Activated CD4-positive, alpha-beta T cell treated with anti-CD3 and anti-CD28 coated beads, Interleukin-2, Interleukin-4, amounts not matched to agents 100 ng/mL and 50 ng/mL, durations not matched to agents 16 hours and 8 hours (primary cell): ENCODE results near the gene TSPAN9.

Source experiments
- DNase-seq: peaks from one replicate; pipeline ENCODE4 v3.0.0-alpha.2; 2020; ENCODE audit warnings: low spot score

Gene TSPAN9

GRCh38 chr12:3207175-3207574 lies 130.0 kb downstream of the TSPAN9 start:
- no peak for DNase-seq

DNA sequence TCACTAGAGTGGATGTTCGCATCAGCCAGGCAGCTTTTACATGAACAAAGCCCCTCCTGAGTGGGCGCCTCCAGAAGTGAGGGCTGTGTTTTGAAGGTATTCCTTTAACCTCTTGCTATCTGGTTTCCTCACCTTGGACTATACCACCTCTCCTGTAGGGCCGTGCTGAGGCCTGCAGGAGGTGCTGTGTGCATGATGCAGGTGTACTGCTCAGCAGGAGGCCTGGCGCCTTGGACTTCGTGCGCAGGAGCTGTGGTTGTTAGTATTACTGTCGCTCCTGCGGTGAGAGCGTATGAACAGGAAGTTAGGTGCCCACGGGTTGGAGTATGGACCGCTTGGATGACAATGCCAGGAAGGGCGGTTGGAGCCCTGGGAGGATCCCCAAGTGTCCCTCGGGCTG lies 130.7 kb downstream of the TSPAN9 start:
- DNase-seq, result no peak

GRCh38 chr12:3213188-3213587 lies 136.0 kb downstream of the TSPAN9 start:
- no peak for DNase-seq

DNA sequence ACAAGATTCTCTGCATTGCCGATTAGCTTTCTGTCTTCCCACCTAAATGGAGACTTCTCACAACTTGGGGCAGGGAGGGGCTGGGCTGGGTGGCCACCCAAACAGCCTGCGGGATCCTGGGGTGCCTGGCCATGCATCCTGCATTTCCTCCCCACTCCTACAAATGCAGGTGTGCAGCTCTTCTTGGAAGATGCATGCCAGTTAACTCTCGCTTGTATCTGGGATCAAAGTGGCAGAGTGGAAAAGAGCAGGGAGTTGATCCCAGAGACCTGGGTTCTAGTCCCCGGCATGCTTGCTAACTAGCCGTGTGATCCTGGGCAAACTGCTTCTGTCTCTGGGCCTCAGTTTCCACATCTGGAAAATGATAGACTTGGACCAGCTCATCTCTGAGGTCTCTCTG lies 136.6 kb downstream of the TSPAN9 start:
- no peak for DNase-seq

- DNase-seq, result no peak
Observed at GRCh38 chr12:3214526-3215365, 137.6 kb downstream of the TSPAN9 start.

GRCh38 chr12:3215410-3215975 lies 138.3 kb downstream of the TSPAN9 start:
- DNase-seq, result no peak

GRCh38 chr12:3216097-3216496 lies 138.9 kb downstream of the TSPAN9 start:
- DNase-seq, result no peak

DNA sequence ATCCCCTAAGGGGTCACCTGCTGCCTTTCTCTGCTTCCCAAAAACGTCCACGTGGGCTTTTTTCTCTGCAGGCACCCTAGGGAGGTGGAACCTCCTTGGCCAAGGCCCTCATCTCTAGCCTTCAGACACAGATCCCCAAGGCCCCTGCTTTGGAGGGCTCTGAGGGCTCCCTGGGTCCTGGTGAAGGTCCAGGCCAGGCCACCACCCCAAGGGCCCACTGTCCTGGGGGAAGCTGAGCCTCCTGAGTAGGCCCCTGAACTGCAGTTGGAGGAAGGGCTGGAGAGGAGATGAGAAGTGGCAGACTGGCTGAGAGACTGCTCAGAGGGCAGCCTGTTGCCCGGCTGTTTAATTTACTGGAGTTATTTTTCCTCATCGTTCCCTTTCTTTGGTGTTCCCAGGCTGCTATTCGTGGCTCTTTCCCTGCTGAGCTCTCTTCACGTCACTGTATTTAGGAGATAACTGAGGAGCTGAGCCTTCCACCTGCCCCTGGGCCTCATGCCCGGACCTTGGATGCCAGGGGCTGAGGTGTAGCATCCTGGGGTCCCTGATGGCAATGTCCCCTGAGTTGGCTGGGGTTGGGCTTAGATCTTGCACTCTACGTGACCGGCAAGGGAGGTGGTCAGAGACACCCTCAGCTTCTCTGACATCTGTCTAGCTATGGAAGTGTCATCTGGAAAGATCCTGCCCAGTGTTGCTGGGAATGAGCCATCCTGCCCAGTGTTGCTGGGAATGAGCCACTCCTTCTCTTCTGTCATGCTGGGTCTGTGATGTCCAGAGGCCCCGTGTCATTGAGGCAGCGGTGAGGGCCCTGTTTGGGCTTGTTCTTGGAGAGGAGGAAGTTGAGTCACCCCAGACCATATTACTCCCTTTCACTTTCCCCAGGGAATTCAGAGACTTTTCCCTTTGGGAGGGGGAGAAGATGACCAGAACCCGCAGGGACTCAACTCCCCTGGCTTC lies 139.8 kb downstream of the TSPAN9 start:
- DNase-seq, result no peak

DNA sequence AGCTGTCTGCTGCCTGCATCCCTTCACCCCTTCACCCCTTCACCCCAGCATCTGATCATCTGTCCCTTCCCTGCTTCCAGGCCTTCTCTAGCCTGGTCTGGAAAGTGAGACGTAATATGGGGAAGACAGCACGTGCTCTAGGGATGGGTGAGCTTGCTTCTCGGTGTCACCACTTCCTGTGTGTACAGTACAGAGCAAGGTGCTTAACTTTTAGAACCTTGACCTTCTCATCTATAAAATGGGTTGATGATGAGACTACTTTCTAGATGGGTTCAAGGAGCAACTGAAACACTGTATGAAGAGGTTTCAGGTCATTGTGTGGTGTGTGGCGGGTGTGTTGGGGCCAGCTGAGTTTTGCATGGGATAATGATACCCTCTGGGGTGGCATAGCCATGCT lies 140.5 kb downstream of the TSPAN9 start:
- no peak for DNase-seq

DNA sequence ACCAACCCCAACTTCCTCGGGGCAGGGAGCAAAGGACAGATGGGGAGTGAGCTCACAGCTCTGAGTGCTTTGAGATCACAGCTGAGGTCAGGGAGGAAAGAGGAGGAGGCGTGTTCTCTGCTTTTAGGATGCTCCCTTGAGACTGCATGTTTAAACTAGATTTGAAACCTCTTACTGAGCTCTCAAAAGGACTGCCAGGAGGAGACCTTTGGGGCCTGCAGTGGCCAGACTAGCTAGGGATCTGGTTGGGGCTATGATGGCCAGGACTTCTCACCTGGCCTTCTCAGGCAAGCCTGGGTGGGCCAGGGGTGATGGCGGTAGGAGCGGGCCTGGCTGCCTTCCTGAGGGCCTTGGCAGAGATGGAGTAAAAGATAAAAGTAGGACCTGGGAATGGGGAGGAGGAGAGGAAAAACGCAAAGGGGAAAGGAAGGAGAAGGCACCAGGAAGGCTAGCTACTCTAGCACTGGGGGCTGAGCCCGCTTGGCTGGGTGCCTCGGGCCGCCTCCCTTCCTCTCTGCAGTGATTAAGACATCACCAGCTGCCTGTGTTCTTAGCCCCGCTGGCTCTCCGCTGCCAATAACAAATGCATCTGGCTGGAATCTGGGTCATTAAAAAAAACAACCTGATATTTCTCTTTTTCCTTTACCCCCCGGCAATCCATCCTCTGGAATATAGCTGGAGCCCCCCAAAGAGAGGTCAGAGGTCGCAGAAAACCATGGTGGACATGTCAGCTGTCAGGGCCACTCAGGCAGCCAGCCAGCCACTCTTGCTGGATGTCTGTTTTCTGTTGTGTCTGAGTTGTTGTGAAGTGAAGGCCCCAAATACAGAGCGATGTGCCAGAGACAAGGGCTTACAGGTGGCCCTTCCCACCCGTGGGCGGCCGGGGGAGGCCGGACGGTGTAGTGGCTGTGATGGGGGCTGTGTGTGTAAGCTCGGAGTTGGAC lies 141.3 kb downstream of the TSPAN9 start:
- DNase-seq, result no peak

- DNase-seq, result no peak
Observed at GRCh38 chr12:3219233-3219632, 142.1 kb downstream of the TSPAN9 start.

DNA sequence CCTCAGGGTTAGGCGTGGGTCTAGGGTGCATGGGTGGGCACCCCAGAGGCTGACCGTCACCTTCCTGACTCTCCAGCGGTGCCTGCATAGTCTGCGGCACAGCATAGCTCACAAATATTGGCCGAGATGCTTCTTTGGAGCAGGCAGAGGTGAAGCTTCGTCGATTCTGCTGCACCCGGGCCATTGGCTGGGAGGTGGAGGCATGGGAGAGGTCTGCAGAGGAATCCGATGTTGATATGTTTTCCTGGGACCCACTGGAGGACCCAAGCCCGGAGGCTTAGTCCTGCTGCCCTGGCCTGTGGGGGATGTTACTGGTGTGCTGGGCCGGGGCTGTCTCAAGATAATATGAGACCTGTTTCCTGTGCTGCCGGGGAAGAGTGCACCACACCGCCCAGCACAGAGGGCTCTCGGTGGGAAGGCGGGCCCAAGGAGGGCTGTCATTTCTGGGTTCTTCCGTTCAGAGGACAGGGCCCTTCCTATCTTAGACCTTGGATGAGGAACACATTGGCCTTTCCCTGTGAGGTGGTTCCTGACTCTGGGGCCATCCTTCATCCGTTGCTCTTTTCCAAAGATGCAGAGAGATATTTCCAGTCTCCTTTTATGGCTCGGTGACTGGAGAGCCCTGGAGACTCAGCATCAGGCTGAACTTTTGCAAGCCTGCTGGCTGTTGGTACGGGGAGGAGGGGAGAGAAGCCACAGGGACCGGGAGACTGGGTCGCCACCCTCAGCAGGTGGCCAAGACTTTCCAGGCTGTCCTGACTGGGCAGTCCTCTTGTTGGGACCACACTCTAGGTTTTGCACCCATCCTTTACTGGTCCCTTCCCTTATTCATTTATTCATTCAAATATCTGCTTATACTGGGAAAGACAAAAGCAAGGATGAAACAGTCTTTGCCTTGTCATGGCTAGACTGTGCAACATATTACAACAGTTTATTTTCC lies 143.5 kb downstream of the TSPAN9 start:
- no peak for DNase-seq

DNA sequence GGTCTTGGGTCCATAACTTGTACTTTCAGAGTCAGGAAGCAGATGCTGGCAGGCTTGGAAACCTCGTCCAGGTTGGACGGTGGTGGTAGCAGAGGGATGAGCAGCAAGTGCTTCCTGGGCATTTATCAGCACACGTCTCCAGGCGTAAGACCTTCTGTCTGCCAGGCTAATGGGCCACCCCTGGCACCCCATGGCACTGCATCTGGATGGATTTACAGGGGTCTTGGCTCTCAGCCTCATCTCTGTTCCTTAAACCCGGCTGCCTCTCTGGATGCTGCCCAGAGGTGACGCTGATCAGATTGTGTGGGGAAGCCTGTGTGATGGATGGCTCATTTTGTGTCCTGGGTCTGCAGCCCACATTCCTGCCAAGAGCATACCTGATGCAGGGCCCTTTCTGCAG lies 145.1 kb downstream of the TSPAN9 start:
- DNase-seq, result no peak

DNA sequence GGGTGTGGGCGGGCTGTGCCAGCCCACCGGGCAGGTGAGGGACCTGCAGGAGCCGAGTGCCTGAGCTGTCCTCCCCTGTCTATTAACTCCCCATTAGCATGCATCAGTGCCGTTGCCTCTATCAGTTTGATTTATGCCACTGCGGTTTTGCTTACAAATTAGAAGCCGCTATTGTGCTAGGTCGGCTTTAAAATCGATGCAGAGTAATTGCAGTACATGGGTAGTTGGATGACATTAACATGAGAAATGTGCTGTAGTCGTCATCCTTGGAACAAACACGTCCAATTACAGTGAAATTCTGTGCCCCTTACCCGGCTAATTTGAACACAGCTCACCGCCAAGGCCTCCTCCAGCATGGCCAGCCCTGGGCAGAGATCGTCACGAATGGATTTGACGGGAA lies 145.8 kb downstream of the TSPAN9 start:
- DNase-seq, result no peak

DNA sequence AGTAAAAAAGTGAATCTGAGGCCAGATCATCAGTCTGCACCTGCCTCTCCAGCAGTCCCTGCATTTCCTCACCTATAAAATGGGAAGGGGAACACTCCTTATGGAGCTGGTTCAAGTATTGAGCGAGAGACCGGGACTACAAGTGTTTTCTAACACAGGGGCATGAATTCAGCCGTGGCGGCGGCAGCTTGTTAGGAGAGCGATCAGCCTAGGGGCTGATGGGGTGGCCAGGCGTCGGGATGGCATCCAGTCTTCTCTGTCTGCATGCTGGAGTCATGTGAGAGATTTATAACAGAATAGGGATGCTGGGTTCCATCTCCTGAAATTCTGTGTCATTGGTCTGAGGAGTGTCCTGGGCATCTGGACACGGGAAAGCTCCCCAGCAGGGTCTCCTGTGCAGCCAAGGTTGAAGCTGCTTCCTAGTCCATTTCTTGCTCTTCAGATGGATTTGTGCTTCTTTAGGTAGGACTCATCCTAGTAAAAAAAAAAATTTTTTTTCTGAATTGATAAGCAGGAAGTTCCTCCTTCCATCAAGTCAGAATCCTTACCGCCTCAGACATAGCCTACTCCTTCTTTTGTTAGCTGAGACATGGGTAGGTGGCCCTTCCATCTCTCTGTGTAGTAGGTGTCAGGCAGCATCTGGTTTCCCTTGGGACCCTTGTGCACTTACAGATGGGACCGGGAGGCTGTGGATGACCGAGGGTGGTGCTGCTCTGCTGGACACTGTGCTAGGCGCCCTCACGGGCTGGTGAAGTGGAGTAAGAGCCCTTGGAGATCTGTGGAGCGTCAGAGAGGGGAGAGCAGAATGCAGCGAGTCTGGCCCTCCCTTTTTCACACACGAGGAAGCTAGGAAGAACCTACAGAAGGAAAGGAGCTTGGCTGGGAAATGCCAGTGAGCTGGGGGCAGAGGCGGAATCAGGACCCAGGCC lies 146.7 kb downstream of the TSPAN9 start:
- DNase-seq, result no peak

GRCh38 chr12:3224530-3224903 lies 147.3 kb downstream of the TSPAN9 start:
- no peak for DNase-seq

GRCh38 chr12:3225154-3225795 lies 148.1 kb downstream of the TSPAN9 start:
- DNase-seq, result no peak

DNA sequence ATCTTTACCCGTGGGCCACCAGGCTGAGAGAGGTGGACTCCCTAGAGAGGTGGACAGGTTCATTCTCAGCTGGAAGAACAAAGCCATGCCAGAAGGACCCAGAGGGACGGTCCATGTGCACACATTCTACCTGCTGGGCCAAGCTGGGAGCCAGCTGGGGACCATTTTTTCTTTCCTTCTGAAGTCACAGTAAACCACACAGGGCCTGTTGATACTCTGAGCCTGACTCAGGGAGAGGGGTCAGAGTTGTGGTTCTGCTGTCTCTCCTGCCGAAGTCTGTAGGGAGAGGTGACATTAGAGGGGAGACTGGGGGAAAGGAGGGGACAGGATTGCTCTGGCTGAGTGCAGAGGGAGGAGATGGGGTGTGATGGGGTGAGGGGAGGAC lies 148.6 kb downstream of the TSPAN9 start:
- no peak for DNase-seq

- no peak for DNase-seq
Observed at GRCh38 chr12:3226264-3226663, 149.1 kb downstream of the TSPAN9 start.
